Prostate gland (tissue), 2 donors: Measurements from ENCODE around the gene CRTC3. TPM values are rescaled to one million over a fixed set of nuclear protein-coding genes. Genes with fewer than 3 reads are reported as not detected.

Experiments used
- DNase-seq: peaks from one replicate; pipeline ENCODE4 v3.0.0-alpha.2; 2019; ENCODE audit warnings: low spot score
- H3K27ac ChIP-seq, 2 donors: fragments of 200-600 bp; sonication (generic); 2 replicates each; pipeline ENCODE4 v1.5.1; 2017 to 2019
- H3K27me3 ChIP-seq: fragments of 200-600 bp; sonication (generic); replicated peaks from 2 replicates; pipeline ENCODE4 v1.5.1; 2019; ENCODE audit not compliant: insufficient read depth
- H3K36me3 ChIP-seq, 2 donors: fragments of 200-600 bp; sonication (generic); 1 replicate in 1 of 2; 2 replicates in 1 of 2; pipeline versions ENCODE4 v1.5.1 to v1.8.1; 2017 to 2019
- H3K4me1 ChIP-seq: fragments of 200-600 bp; sonication (generic); replicated peaks from 2 replicates; pipeline ENCODE4 v1.5.1; 2019
- H3K4me3 ChIP-seq, 2 donors: fragments of 200-600 bp; sonication (generic); 2 replicates each; pipeline ENCODE4 v1.5.1; 2017 to 2019
- H3K9me3 ChIP-seq: fragments of 200-600 bp; sonication (generic); 2 replicates; pipeline ENCODE4 v1.5.1; 2017
- CTCF ChIP-seq, 4 experiments: fragments of 200-600 bp in 2 of 4; fragments of 450-650 bp in 2 of 4; sonication (generic) in 2 of 4; IDR thresholded peaks; 1 replicate in 3 of 4; 2 replicates in 1 of 4; pipeline ENCODE4 v1.5.1; 2016 to 2019; ENCODE audit warnings: antibody characterized with exemption in 4 of 4, mild to moderate bottlenecking in 2 of 4, moderate library complexity in 2 of 4
- POLR2A ChIP-seq: fragments of 450-650 bp; IDR thresholded peaks from one replicate; pipeline ENCODE4 v1.6.1; 2016; ENCODE audit warnings: antibody characterized with exemption, mild to moderate bottlenecking
- POLR2AphosphoS5 ChIP-seq: sonication (generic); formaldehyde crosslinking; IDR thresholded peaks from one replicate; pipeline ENCODE4 v1.6.1; 2017; ENCODE audit warnings: antibody characterized with exemption
- WGBS: methylation state at CpG from one replicate; pipeline ENCODE4 v1.1.5; 2018; 5-methylcytosine and 5-hydroxymethylcytosine counted together
- intact Hi-C: fragments of 100-400 bp; cut with DNase I; formaldehyde crosslinking; loops from one replicate; pipeline ENCODE4 v1.14.2; 2022
- total RNA-seq, 2 donors: library from RNA; depleted of rRNA; stranded (reverse); fragments of >200 nt; gene quantifications; one replicate each; pipeline ENCODE4 v1.1.0, GENCODE V29; 2016

CRTC3 gene
- total RNA-seq, 2 donors from 2014 or later: 26.6 to 87.8 TPM

DNA sequence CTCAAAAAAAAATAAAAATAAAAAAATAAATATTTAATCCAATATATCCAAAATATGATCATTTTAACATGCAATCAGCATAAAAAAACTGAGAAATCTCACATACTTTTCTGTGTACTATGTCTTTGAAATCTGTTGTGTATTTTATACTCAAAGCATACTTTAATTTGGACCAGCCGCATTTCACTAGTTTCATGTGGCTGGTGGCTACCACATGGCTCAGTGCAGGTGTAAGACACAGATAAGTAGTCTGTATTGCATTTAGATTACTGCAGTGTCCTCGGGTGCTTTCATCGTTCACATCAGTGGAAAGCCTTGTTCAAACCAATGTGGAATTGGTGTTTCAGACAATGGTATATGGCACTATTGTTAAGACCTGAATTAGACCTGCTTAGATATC lies 11.0 kb downstream of the CRTC3 start:
- TF ChIP-seq CTCF (IDR thresholded peaks at IDR 0.05): no peak
- Histone ChIP-seq H3K4me1 (no peaks in the 10 kb centered on the region), H3K9me3 (no peaks in the 10 kb centered on the region), H3K27ac (no peak overlapping the region), H3K27me3 (no peaks in the 10 kb centered on the region), H3K36me3 (no peaks in the 10 kb centered on the region), H3K4me3 (no peak overlapping the region)
- intact Hi-C loops: no loop called here
- WGBS: 82% methylated on average over 3 of the region's 3 CpGs
- DNase-seq: no peak

- intact Hi-C loops: no loop called here
- TF ChIP-seq POLR2A (no peak), POLR2AphosphoS5 (no peak), CTCF (IDR thresholded peaks at IDR 0.05) (no peak)
- 96% methylated on average over 7 of the region's 7 CpGs for WGBS
- no peaks in the 10 kb centered on the region for H3K4me1 ChIP-seq
- DNase-seq: no peak
- H3K4me3 ChIP-seq: no peak overlapping the region
- no peaks in the 10 kb centered on the region for H3K36me3 ChIP-seq
- no peak overlapping the region for H3K27ac ChIP-seq
- no peaks in the 10 kb centered on the region for H3K9me3 ChIP-seq
- H3K27me3 ChIP-seq: no peaks in the 10 kb centered on the region
Measured at GRCh38 chr15:90545095-90545494, 15.4 kb downstream of the CRTC3 start.

DNA sequence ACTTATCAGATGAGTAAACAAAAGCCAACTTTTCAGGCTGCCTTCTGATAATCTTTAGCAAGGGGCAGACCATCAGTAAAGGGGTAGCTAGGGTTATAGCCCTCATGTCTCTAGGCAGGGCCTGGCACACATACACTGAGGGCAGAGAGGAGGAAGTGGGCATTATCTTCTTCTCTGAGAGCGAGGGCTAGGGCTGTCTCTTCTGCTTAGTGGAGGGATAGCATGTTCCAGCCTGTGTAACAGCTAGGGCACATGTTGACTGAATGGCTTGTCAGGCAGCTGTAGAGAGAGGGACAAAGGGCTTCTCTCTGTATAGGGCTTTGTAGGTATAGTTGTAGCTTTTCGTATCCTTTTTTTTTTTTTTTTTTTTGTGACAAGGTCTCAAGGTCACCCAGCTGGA lies 17.8 kb downstream of the CRTC3 start:
- Histone ChIP-seq H3K27me3 (no peaks in the 10 kb centered on the region), H3K27ac (no peak overlapping the region), H3K4me3 (no peak overlapping the region), H3K9me3 (no peaks in the 10 kb centered on the region), H3K4me1 (no peaks in the 10 kb centered on the region), H3K36me3 (no peaks in the 10 kb centered on the region)
- DNase-seq: no peak
- TF ChIP-seq POLR2AphosphoS5: no peak
- WGBS: 63% methylated on average over 2 of the region's 2 CpGs
- intact Hi-C loops: no loop called here

DNA sequence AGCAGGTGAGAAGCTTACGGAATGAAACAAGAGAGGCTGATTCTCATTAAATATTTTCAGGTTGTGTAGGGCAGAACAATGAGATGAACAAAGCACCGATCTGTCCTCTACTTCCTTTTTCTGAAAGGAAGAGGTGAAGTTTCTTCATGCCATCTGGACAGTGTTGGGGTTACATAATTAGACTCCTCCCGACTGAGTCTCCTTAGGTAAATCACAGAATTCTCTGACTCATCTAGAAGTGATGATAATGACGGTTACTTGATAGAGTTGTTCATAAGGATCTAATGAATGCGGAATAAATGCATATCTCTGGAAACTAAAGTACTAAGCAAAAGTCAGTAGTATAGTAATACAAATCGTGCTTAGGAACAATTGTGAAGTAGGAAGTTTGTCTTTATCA lies 21.2 kb downstream of the CRTC3 start:
- Histone ChIP-seq H3K36me3 (no peaks in the 10 kb centered on the region), H3K4me3 (no peak overlapping the region), H3K27me3 (no peaks in the 10 kb centered on the region), H3K4me1 (no peaks in the 10 kb centered on the region), H3K27ac (no peak overlapping the region), H3K9me3 (no peaks in the 10 kb centered on the region)
- WGBS: 89% methylated on average over 6 of the region's 6 CpGs
- no peak for DNase-seq
- TF ChIP-seq CTCF (IDR thresholded peaks at IDR 0.05) (no peak), POLR2AphosphoS5 (no peak), POLR2A (no peak)
- intact Hi-C loops: no loop called here

DNA sequence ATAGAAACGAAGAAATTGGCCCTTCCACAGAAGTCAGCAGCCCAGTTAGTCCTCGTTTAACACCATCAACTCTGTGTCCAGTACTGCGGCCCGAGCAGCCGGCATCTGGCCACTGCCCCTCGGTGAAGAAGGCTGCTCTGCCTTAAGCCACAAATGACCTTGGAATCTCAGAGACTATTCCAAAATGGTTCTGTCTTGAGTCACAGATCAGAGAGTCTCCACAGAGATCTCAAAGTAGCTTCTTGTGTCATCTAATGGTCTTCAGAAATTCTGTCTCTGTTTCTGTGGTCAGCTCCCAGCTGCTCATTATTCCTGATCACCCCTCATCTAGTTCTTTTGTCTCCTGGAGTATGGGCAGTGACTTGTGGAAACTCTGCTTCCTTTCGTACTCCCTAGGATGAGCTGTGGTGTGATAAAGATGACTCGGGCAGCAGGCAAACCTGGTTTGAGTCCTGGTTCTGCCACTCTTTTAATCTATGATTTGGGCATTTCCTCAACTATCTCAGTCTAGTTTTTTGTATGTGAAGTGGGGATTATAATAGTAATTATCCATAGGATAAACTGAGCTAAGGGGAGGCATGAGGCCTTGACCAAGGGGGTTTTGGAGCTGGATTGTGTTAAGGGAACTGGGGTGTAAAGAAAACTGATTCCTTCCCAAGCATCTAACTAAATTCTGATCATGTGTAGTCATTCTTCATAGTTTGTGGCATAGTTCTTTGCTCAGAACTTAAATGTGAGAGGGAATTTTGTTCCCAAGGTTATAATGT lies 22.6 kb downstream of the CRTC3 start:
- Histone ChIP-seq H3K36me3 (no peaks in the 10 kb centered on the region), H3K4me3 (no peak overlapping the region), H3K27ac (peak overlapping the region in 1 of 2 donors; percentile 14), H3K4me1 (no peaks in the 10 kb centered on the region), H3K9me3 (no peaks in the 10 kb centered on the region), H3K27me3 (no peaks in the 10 kb centered on the region)
- TF ChIP-seq POLR2AphosphoS5: no peak
- TF ChIP-seq POLR2A: no peak
- TF ChIP-seq CTCF (IDR thresholded peaks at IDR 0.05): no peak
- intact Hi-C loops: no loop called here
- 85% methylated on average over 8 of the region's 8 CpGs for WGBS
- DNase-seq: no peak
